ENCODE results near the gene TNFRSF13B.
"Not testable (repeated sequence)": the region's sequence is repeated elsewhere in the genome, so short reads cannot be mapped to it uniquely, and the experiment has no call there.

Gene TNFRSF13B

GRCh38 chr17:16911141-16911937, 60.6 kb downstream of the TNFRSF13B start:
- DNase-seq (ENCODE audit: low read depth) = no peak

- DNase-seq (ENCODE audit: low read depth) = no peak
These were observed 61.6 kb downstream of the TNFRSF13B start for GRCh38 chr17:16910341-16910740.

- DNase-seq (ENCODE audit: low read depth) = no peak
These were observed 62.3 kb downstream of the TNFRSF13B start for GRCh38 chr17:16909472-16910246.

GRCh38 chr17:16908273-16908672, 63.6 kb downstream of the TNFRSF13B start:
- no peak for DNase-seq (ENCODE audit: low read depth)

GRCh38 chr17:16906680-16907079, 65.2 kb downstream of the TNFRSF13B start:
- DNase-seq (ENCODE audit: low read depth) = no peak

- no peak for DNase-seq (ENCODE audit: low read depth)
These were observed 66.2 kb downstream of the TNFRSF13B start for GRCh38 chr17:16905593-16906191.

GRCh38 chr17:16903070-16903469, 68.8 kb downstream of the TNFRSF13B start:
- DNase-seq (ENCODE audit: low read depth) = not testable (repeated sequence)

GRCh38 chr17:16900288-16900882, 71.5 kb downstream of the TNFRSF13B start:
- no peak for DNase-seq (ENCODE audit: low read depth)

- not testable (repeated sequence) for DNase-seq (ENCODE audit: low read depth)
These were observed 74.6 kb downstream of the TNFRSF13B start for GRCh38 chr17:16897211-16897896.

GRCh38 chr17:16896235-16896634, 75.7 kb downstream of the TNFRSF13B start:
- not testable (repeated sequence) for DNase-seq (ENCODE audit: low read depth)

GRCh38 chr17:16893527-16893926, 78.4 kb downstream of the TNFRSF13B start:
- not testable (repeated sequence) for DNase-seq (ENCODE audit: low read depth)

- DNase-seq (ENCODE audit: low read depth) = not testable (repeated sequence)
These were observed 79.0 kb downstream of the TNFRSF13B start for GRCh38 chr17:16892876-16893454.

- no peak for DNase-seq (ENCODE audit: low read depth)
These were observed 82.8 kb downstream of the TNFRSF13B start for GRCh38 chr17:16889088-16889465.
